GM20431 (cell line): ENCODE data around the gene PSMG3.
"Not testable (repeated sequence)": the region's sequence is repeated elsewhere in the genome, so short reads cannot be mapped to it uniquely, and the experiment has no call there.

Experiments used
- in situ Hi-C: fragments of 300-500 bp; cut with MseI, MboI; formaldehyde crosslinking; loops from one replicate; pipeline ENCODE4 v1.15.0; 2020; ENCODE audit warnings: low sequenced_read_pairs; ENCODE audit not compliant: unreplicated experiment

The PSMG3 gene

GRCh38 chr7:1583241-1583930 lies 13.6 kb upstream of the PSMG3 start:
- in situ Hi-C loops, result not testable (repeated sequence)

DNA sequence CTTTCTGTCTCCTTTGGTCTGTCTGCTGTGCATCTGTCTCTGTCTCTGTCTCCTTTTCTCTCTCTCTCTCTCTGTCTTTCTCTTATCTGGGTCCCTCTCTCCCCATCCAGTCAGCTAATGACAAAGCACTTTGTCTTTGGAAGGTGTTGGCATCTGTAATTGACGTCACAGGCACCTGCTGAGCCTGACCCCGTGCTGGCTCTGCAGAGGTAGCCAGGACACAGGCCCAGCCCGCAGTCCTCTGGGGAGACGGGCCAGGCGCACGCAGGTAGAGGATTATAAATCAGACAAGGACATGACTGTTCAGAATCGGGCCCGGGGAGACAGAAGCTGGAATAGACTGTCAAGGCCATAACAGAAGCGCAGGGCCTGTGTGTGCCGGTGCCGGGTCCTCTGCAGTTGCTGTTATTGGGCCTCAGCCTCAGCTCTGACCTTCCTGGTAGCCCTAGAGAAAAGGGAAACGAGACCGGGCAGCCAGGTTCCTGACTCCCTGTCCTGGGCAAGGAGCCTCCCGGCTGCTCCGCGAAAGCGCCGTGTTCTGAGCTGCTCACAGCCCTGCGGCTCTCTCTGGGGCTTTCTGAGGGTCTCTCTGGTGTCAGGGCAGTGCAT lies 10.7 kb upstream of the PSMG3 start:
- in situ Hi-C loops, result no loop called here

- in situ Hi-C loops, result no loop called here
Observed at GRCh38 chr7:1579481-1580421, 9.9 kb upstream of the PSMG3 start.

- in situ Hi-C loops, result no loop called here
Observed at GRCh38 chr7:1578513-1578912, 8.7 kb upstream of the PSMG3 start.

DNA sequence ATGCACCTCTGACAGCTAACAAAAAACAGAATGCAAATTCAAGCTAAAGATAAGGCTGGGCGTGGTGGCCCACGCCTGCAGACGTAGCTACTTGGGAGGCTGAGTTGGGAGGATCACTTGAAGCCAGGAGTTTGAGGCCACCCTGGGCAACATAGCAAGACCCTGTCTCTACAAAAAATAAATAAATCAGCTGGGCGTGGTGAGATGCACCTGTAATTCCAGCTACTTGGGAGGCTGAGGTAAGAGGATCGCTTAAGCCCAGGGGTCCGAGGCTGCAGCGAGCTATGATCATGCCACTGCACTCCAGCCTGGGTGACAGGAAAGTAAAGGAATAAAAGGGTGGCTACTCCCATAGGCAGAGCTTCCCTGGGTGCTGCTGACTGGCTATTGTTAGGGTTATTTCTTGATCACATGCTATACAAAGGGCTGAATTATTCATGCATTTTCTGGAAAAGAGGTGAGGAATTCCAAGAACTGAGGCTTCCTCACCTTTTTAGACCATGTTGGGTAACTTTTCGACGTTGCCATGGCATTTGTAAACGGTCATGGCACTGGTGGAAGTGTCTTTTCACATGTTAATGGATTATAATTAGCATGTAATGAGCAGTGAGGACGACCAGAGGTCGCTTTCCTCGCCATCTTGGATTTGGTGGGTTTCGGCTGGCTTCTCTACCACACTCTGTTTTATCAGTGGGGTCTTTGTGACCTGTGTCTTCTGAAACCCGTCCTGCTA lies 6.9 kb upstream of the PSMG3 start:
- in situ Hi-C loops, result no loop called here

DNA sequence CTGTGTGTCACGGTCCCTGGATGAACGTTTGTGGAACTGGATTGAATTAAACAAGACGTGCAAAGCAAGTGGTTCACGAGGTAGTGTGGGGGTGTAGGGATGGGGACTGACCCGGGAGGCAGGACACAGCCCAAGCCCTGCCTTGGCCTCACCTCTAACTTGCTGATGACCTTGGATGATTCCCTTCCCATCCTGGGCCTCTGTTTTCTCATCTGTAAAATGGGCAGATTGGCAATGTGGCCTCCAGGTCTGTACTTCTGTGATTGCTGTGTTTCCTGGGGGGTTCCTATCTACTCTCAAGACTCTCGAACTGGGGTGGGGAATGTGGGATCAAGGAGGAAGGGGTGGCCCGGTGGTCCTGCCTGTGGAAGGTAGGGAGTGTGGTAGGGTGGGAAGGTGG lies 6.0 kb upstream of the PSMG3 start:
- in situ Hi-C loops, result no loop called here

DNA sequence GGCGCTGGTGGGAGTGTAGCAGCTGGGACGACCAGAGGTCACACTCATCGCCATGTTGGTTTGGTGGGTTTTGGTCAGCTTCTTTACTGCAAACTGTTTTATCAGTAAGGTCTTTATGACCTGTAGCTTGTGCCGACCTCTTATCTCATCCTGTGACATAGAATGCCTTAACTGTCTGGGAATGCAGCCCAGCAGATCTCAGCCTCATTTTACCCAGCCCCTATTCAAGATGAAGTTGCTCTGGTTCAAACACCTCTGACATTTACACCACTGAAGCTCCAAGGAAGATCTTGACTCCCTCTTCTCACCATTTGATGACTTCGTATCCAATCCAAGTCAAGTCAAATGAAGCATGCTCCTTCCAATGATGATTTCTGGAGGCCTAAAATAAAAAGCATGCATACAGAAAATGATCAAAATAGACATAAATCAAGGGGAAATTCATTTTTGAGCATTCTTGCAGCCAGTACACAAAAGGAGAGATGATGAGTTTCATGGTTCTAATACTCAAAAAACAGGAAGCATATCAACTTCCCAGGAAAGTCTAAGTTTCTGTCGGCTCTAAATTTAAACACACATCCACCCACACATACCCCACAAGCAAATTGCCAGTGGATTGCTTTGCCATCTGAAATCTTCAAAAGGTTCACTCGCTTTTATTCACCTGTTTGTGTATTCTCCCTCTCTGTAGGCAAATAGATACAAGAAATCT lies 2.4 kb upstream of the PSMG3 start:
- in situ Hi-C loops, result loop anchor here (25.0 kb wide), 1 partner anchor 790 kb away; the partner anchor contains the start of gene EIF3B

DNA sequence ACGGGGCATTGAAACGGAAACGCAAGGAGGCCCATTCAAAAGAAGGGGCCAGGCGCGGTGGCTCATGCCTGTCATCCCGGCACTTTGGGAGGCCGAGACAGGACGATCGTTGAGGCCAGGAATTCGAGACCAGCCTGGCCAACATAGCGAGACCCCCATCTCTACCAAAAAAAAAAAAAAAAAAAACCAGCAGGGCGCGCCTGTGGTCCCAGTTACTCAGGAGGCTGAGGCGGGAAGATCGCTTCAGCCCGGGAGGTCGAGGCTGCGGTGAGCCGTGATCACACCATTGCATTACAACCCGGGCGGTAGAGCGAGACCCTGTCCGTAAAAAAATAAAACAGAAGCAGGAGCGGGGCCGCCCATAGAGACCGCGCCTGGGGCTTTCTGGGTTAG lies 396 bp downstream of the PSMG3 start:
- in situ Hi-C loops, result loop anchor here (25.0 kb wide), 1 partner anchor 793 kb away; the partner anchor contains the start of gene EIF3B

GRCh38 chr7:1569016-1569415 lies 816 bp downstream of the PSMG3 start:
- in situ Hi-C loops, result loop anchor here (25.0 kb wide), 1 partner anchor 793 kb away; the partner anchor contains the start of gene EIF3B

DNA sequence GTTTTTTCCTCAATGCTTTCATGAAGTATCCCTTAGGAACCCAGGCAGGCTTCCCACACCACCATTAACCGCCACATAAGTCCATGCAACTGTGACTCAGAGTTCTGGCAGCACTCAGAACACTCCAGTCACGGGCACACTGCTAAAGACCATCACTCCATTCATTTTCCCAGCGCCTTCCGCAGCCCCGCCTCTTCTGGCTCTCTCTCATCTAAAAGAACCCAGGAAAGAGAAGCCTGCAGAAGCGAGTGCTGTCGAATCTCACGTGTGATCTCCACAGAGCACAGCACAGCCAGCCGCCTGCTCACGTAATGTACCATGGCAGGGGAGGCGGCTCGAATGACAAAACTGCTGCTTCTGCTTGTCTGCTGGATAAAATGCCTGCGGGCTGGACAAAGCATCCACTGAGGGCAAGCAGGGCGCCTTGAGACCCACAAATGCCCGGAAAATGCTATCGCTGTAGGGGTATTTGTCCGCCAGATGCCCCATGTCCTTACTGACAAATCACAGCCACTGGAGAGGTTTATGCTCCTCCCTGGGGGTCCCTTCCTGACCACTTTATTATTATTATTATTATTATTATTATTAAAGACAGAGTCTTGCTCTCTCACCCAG lies 1.8 kb downstream of the PSMG3 start:
- in situ Hi-C loops, result loop anchor here (25.0 kb wide), 1 partner anchor 794 kb away; the partner anchor contains the start of gene EIF3B

DNA sequence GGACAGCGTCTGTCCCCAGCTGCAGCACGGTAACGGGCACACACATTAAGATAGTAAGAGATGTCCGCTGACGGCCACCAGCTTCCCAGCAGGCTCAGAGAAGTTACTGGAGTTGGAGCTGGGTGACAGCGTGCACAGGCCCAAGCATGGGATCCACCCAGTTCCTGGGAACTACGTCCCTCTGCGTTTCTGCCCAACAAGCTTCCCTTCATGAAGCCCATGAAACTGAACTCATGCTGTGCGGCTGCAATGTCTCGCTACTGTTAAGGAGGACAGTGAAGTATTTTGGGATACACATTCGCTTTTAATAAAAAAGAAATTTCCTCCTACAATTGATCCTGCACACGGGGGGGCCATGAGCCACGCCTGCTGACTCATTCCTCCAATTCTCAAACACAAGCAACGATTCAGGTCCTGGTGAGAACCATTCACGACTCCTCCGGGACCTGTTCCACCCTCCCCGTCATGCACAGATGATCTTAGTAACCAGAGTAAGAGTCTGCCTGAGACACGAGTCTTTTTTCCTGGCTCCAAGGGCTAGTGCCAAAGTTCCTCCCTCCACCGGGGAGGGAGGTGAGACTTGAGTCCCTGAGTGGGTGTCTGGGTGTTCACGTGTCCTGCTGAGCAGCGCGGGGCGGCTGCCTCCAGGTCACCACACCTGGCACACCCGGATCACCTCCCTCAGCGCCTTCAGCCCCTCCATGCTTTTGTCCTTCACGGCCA lies 2.6 kb downstream of the PSMG3 start:
- in situ Hi-C loops, result loop anchor here (25.0 kb wide), 1 partner anchor 795 kb away; the partner anchor contains the start of gene EIF3B

GRCh38 chr7:1566687-1567048 lies 3.2 kb downstream of the PSMG3 start:
- in situ Hi-C loops, result loop anchor here (25.0 kb wide), 1 partner anchor 796 kb away; the partner anchor contains the start of gene EIF3B

- in situ Hi-C loops, result loop anchor here (25.0 kb wide), 1 partner anchor 798 kb away; the partner anchor contains the start of gene EIF3B
Observed at GRCh38 chr7:1564603-1565022, 5.2 kb downstream of the PSMG3 start.

DNA sequence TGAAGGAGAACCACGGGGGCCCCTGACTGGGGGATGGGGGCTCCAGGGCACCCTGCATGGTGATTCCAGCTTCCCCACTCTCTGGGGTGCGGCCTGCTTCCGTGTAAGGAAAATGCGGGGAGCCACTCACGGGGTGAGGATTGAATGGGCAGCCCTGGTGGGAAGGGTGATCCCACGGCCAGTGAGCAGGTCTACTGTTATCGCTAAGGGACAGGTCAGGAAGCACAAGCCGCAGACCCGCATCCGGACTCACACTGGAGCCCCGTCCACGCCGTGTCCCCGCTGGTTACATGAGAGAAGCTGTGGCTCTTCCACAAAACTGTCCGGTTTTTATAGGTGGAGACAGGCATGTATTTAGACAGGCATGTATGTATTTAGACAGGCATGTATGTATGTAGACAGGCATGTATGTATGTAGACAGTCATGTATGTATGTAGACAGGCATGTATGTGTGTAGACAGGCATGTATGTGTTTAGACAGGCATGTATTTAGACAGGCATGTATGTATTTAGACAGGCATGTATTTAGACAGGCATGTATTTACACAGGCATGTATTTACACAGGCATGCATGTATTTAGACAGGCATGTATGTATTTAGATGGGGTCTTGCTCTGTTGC lies 5.7 kb downstream of the PSMG3 start:
- in situ Hi-C loops, result loop anchor here (25.0 kb wide), 1 partner anchor 798 kb away; the partner anchor contains the start of gene EIF3B

- in situ Hi-C loops, result loop anchor here (25.0 kb wide), 1 partner anchor 800 kb away; the partner anchor contains the start of gene EIF3B
Observed at GRCh38 chr7:1562597-1563051, 7.2 kb downstream of the PSMG3 start.

DNA sequence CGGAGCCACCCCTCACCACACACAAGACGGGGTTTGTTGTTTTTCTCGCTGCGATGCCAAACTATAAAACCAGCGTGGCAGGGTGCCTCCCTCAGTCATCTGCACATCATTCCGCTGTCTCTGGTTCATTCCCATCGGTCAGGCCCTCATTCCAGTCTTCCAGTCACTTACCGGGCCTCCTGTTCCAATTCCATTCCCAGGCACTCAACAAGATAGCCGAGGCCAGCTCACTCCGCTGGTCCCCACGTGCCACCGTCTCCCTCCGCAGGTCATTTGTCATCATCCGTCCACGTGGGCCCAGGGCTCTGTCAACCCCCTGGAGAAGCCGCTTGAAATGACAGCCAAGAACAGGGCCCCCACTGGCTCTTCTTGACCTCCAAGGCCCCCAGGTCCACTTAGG lies 7.7 kb downstream of the PSMG3 start:
- in situ Hi-C loops, result loop anchor here (25.0 kb wide), 1 partner anchor 800 kb away; the partner anchor contains the start of gene EIF3B
